CD14-positive monocyte (primary cell): ENCODE data around the gene ELFN1. TPM values are rescaled to one million over a fixed set of nuclear protein-coding genes. Genes with fewer than 3 reads are reported as not detected.

ENCODE experiments used
- DNase-seq, 3 donors: peaks; one replicate each; pipeline ENCODE4 v3.0.0-alpha.2; 2011 to 2022
- H2AFZ ChIP-seq: 2 replicates; pipeline ENCODE4 v1.6.0; 2012; ENCODE audit warnings: mild to moderate bottlenecking, low read depth, low read length, inconsistent platforms; ENCODE audit not compliant: insufficient read depth, poor library complexity, severe bottlenecking
- H3K27ac ChIP-seq, 2 donors: 1 replicate in 1 of 2; 2 replicates in 1 of 2; pipeline ENCODE4 v1.5.1; 2012 to 2013; ENCODE audit warnings: low read length in 2 of 2, control low read depth in 1 of 2, inconsistent platforms in 1 of 2, low read depth in 1 of 2, mild to moderate bottlenecking in 1 of 2
- H3K27me3 ChIP-seq, 2 donors: one replicate each; pipeline versions ENCODE4 v1.6.0 to v1.6.1; 2011 to 2013; ENCODE audit warnings: low read length in 2 of 2; ENCODE audit not compliant: control insufficient read depth in 2 of 2, insufficient read depth in 2 of 2
- H3K36me3 ChIP-seq, 2 donors: replicated peaks in 1 of 2; 1 replicate in 1 of 2; 2 replicates in 1 of 2; pipeline versions ENCODE4 v1.5.1 to v1.6.1; 2012 to 2013; ENCODE audit warnings: low read length in 2 of 2, control low read depth in 1 of 2, inconsistent platforms in 1 of 2, mild to moderate bottlenecking in 1 of 2; ENCODE audit not compliant: insufficient read depth in 2 of 2, control insufficient read depth in 1 of 2
- H3K4me1 ChIP-seq, 2 donors: 1 replicate in 1 of 2; 2 replicates in 1 of 2; pipeline versions ENCODE4 v1.5.1 to v1.6.1; 2012 to 2013; ENCODE audit warnings: low read length in 2 of 2, control low read depth in 1 of 2, inconsistent platforms in 1 of 2, mild to moderate bottlenecking in 1 of 2, moderate library complexity in 1 of 2; ENCODE audit not compliant: insufficient read depth in 2 of 2, control insufficient read depth in 1 of 2
- H3K4me2 ChIP-seq: replicated peaks from 2 replicates; pipeline ENCODE3; 2012; ENCODE audit warnings: low read length, moderate library complexity, mild to moderate bottlenecking; ENCODE audit not compliant: poor library complexity, severe bottlenecking; ENCODE audit errors: extremely low read depth
- H3K4me3 ChIP-seq, 3 experiments: fragments of 200-600 bp in 1 of 3; sonication (generic) in 1 of 3; replicated peaks in 1 of 3; 1 replicate in 2 of 3; 2 replicates in 1 of 3; pipeline ENCODE4 v1.5.1; 2011 to 2013; ENCODE audit warnings: low read length in 3 of 3, mild to moderate bottlenecking in 3 of 3, control low read depth in 2 of 3, low read depth in 2 of 3, inconsistent platforms in 1 of 3, moderate library complexity in 1 of 3
- H3K79me2 ChIP-seq: 2 replicates; pipeline ENCODE4 v1.6.0; 2012; ENCODE audit warnings: mild to moderate bottlenecking, control low read depth, inconsistent platforms, low read length, moderate library complexity; ENCODE audit not compliant: insufficient read depth
- H3K9ac ChIP-seq: 2 replicates; pipeline ENCODE4 v1.6.0; 2017; ENCODE audit warnings: low read length, mild to moderate bottlenecking; ENCODE audit not compliant: insufficient read depth, poor library complexity, severe bottlenecking
- H3K9me3 ChIP-seq, 2 donors: replicated peaks in 1 of 2; 1 replicate in 1 of 2; 2 replicates in 1 of 2; pipeline versions ENCODE4 v1.5.1 to v1.6.1; 2012 to 2013; ENCODE audit warnings: low read length in 2 of 2, control low read depth in 1 of 2; ENCODE audit not compliant: control insufficient read depth in 1 of 2, insufficient read depth in 1 of 2
- H4K20me1 ChIP-seq: 2 replicates; pipeline ENCODE4 v1.6.0; 2012; ENCODE audit warnings: mild to moderate bottlenecking, low read length, control low read depth, moderate library complexity; ENCODE audit not compliant: insufficient read depth
- H3K27ac Mint-ChIP-seq, 7 donors: one replicate each; pipeline ENCODE4 v1.8.0; 2020; ENCODE audit warnings: mild to moderate bottlenecking in 7 of 7, mixed read lengths in 7 of 7, moderate library complexity in 6 of 7, inconsistent platforms in 2 of 7
- H3K27me3 Mint-ChIP-seq, 3 donors: one replicate each; pipeline ENCODE4 v1.8.0; 2021 to 2022; ENCODE audit warnings: low read depth in 3 of 3, mild to moderate bottlenecking in 3 of 3, mixed read lengths in 3 of 3, moderate library complexity in 3 of 3, inconsistent platforms in 1 of 3
- H3K36me3 Mint-ChIP-seq, 2 donors: one replicate each; pipeline ENCODE4 v1.8.0; 2020; ENCODE audit warnings: mixed read lengths in 2 of 2, inconsistent platforms in 1 of 2, mild to moderate bottlenecking in 1 of 2
- H3K4me1 Mint-ChIP-seq: one replicate; pipeline ENCODE4 v1.8.0; 2020; ENCODE audit warnings: mild to moderate bottlenecking, mixed read lengths
- H3K4me3 Mint-ChIP-seq, 2 donors: one replicate each; pipeline ENCODE4 v1.8.0; 2020; ENCODE audit warnings: mild to moderate bottlenecking in 2 of 2, mixed read lengths in 2 of 2, moderate library complexity in 1 of 2
- H3K9me3 Mint-ChIP-seq, 7 donors: one replicate each; pipeline ENCODE4 v1.8.0; 2020 to 2022; ENCODE audit warnings: mixed read lengths in 7 of 7, mild to moderate bottlenecking in 6 of 7, moderate library complexity in 6 of 7, inconsistent platforms in 2 of 7
- CTCF ChIP-seq: fragments of 200-600 bp; IDR thresholded peaks from one replicate; pipeline ENCODE4 v1.8.0; 2022; ENCODE audit warnings: antibody characterized with exemption, mild to moderate bottlenecking
- WGBS: methylation state at CpG from one replicate; pipeline ENCODE4 v1.1.5; 2013; ENCODE audit warnings: missing lambda C conversion rate; ENCODE audit not compliant: insufficient coverage; 5-methylcytosine and 5-hydroxymethylcytosine counted together
- intact Hi-C, 2 donors: fragments of 100-400 bp; cut with micrococcal nuclease; formaldehyde crosslinking; loops; one replicate each; pipeline versions ENCODE4 v1.15.0 to v1.15.1; 2023
- polyA plus RNA-seq, 3 donors: library from polyadenylated mRNA; depleted of rRNA in 1 of 3; unstranded in 2 of 3; stranded (reverse) in 1 of 3; fragments of 300-500 nt in 2 of 3; fragments of >200 nt in 1 of 3; fragmentation: Illumina TruSeq in 2 of 3; gene quantifications; 1 replicate in 2 of 3; 2 replicates in 1 of 3; pipeline ENCODE4 v1.2.3, GENCODE V29; 2012 to 2021

Gene ELFN1
- polyA plus RNA-seq, 3 donors: not detected

- H3K4me3 Mint-ChIP-seq: no peak overlapping the region
- no peak for DNase-seq
Measured at GRCh38 chr7:1631678-1632077, 38.4 kb upstream of the ELFN1 start.

GRCh38 chr7:1632506-1632905 is 37.6 kb upstream of the ELFN1 start:
- H3K36me3 Mint-ChIP-seq: no peaks in the 10 kb centered on the region
- H2AFZ ChIP-seq: no peak overlapping the region
- no peak overlapping the region for H3K27ac ChIP-seq
- no peak overlapping the region for H3K4me3 ChIP-seq
- no peaks in the 10 kb centered on the region for H3K27me3 ChIP-seq
- peaks cover 22 to 33% of the 10 kb centered on the region in 2 donors for H3K9me3 ChIP-seq
- H3K4me1 ChIP-seq: no peaks in the 10 kb centered on the region
- intact Hi-C loops: no loop called here
- H3K79me2 ChIP-seq: no peaks in the 10 kb centered on the region
- no peak for DNase-seq
- no peaks in the 10 kb centered on the region for H3K36me3 ChIP-seq
- WGBS: 89% methylated on average over 7 of the region's 7 CpGs
- H3K27me3 Mint-ChIP-seq: peaks cover 10 to 11% (median 11%) of the 10 kb centered on the region in 3 donors
- no peaks in the 10 kb centered on the region for H4K20me1 ChIP-seq
- H3K27ac Mint-ChIP-seq: peak overlapping the region in 1 of 7 donors; percentile 50
- H3K4me2 ChIP-seq: no peak overlapping the region
- peaks cover 23 to 40% (median 38%) of the 10 kb centered on the region in 7 donors for H3K9me3 Mint-ChIP-seq
- no peak overlapping the region for H3K4me3 Mint-ChIP-seq
- TF ChIP-seq CTCF: no peak
- no peaks in the 10 kb centered on the region for H3K4me1 Mint-ChIP-seq
- H3K9ac ChIP-seq: no peak overlapping the region

More at GRCh38 chr7:1631678-1632077, 38.4 kb upstream of the ELFN1 start:
- H3K27ac Mint-ChIP-seq: no peak overlapping the region
- Histone ChIP-seq H4K20me1 (no peaks in the 10 kb centered on the region), H3K9ac (no peak overlapping the region), H3K9me3 (peaks cover 14 to 25% of the 10 kb centered on the region in 2 donors), H3K27me3 (no peaks in the 10 kb centered on the region), H3K4me1 (no peaks in the 10 kb centered on the region), H3K27ac (no peak overlapping the region), H3K79me2 (no peaks in the 10 kb centered on the region), H3K4me3 (no peak overlapping the region), H3K36me3 (no peaks in the 10 kb centered on the region), H2AFZ (no peak overlapping the region), H3K4me2 (no peak overlapping the region)
- WGBS: 100% methylated on average over 4 of the region's 5 CpGs
- no peaks in the 10 kb centered on the region for H3K4me1 Mint-ChIP-seq
- TF ChIP-seq CTCF: no peak
- intact Hi-C loops: no loop called here
- H3K36me3 Mint-ChIP-seq: no peaks in the 10 kb centered on the region
- peaks cover 19 to 34% (median 29%) of the 10 kb centered on the region in 7 donors for H3K9me3 Mint-ChIP-seq
- peaks cover 11 to 13% (median 12%) of the 10 kb centered on the region in 3 donors for H3K27me3 Mint-ChIP-seq
